ENCODE results near the gene NCK2. TPM values are rescaled to one million over a fixed set of nuclear protein-coding genes. Genes with fewer than 3 reads are reported as not detected.
A peak's percentile ranks its signal among the peaks of the same experiment; 100 is the strongest.
"Not testable (repeated sequence)": the region's sequence is repeated elsewhere in the genome, so short reads cannot be mapped to it uniquely, and the experiment has no call there.

NCK2 gene
- total RNA-seq, 4 donors from 2014 or later, result 59.8 to 130 (median 96.2) TPM

DNA sequence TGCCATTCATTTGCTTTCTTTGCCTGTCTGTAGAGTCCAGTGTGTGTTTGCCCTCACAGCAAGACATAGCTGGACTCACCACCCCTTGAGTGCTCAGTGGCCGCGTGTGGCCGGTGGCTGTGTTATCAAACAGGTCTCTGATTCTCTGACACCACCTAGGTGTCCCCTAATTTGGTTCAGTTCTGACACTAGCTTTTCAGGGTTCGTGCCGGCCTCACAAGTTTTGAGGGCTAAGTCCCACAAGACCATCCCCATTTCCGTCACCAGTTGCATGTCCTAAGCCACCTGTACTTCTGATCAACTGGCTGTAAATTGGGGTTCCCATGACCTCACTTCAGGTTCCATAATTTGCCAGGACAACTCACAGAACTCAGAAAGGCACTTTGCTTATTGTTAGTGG, 23.5 kb downstream of the NCK2 start:
- Histone ChIP-seq H3K9me3 (no peaks in the 10 kb centered on the region), H3K4me1 (peaks cover 25 to 44% (median 35%) of the 10 kb centered on the region in 4 donors), H3K27me3 (no peaks in the 10 kb centered on the region), H3K36me3 (peaks cover 0 to 12% (median 7%) of the 10 kb centered on the region in 4 donors), H3K4me3 (no peak overlapping the region), H3K27ac (replicated peaks in 1 of 4) (no peak overlapping the region)
- no peak for TF ChIP-seq EP300 (IDR thresholded peaks at IDR 0.05)
- TF ChIP-seq, protein P1, sequence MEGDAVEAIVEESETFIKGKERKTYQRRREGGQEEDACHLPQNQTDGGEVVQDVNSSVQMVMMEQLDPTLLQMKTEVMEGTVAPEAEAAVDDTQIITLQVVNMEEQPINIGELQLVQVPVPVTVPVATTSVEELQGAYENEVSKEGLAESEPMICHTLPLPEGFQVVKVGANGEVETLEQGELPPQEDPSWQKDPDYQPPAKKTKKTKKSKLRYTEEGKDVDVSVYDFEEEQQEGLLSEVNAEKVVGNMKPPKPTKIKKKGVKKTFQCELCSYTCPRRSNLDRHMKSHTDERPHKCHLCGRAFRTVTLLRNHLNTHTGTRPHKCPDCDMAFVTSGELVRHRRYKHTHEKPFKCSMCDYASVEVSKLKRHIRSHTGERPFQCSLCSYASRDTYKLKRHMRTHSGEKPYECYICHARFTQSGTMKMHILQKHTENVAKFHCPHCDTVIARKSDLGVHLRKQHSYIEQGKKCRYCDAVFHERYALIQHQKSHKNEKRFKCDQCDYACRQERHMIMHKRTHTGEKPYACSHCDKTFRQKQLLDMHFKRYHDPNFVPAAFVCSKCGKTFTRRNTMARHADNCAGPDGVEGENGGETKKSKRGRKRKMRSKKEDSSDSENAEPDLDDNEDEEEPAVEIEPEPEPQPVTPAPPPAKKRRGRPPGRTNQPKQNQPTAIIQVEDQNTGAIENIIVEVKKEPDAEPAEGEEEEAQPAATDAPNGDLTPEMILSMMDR (IDR thresholded peaks at IDR 0.05), result no peak
- TF ChIP-seq POLR2AphosphoS5 (IDR thresholded peaks at IDR 0.05), result no peak
- TF ChIP-seq POLR2A (IDR thresholded peaks at IDR 0.05; ENCODE audit: low read depth), result no peak
- DNase-seq (ENCODE audit: extremely low spot score), result no peak
- intact Hi-C loops (cut with DNase I), result no loop called here
- WGBS, result 82% methylated on average over 6 of the region's 6 CpGs

DNA sequence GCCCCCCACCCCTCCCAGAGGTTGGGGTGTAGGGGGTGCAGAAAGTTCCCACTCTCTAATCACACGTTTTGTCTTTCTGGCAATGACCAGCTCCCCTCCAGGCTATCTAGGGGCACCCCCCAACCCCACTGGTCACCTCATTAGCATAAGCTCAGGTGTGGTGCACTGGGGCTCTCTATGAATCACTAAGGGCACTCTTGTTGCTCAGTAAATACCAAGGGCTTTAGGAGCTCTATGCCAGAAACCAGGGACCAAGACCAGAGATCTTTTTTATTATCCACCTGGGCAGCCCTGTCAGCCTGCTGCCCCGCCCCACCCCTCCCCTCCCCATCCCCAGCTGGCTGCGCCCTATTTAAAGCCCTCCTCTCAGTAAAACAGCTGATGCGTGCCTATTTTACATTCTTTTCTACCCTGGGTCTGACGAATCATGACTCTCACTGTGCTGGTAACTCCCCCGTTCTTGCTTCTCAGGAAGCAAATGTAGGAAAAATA, 24.3 kb downstream of the NCK2 start:
- H3K4me1 ChIP-seq, result peaks cover 21 to 45% (median 36%) of the 10 kb centered on the region in 4 donors
- no peaks in the 10 kb centered on the region for H3K9me3 ChIP-seq
- H3K36me3 ChIP-seq, result peaks cover 0 to 14% (median 7%) of the 10 kb centered on the region in 4 donors
- WGBS, result 86% methylated on average over 6 of the region's 6 CpGs
- TF ChIP-seq EP300 (IDR thresholded peaks at IDR 0.05) (no peak), POLR2AphosphoS5 (IDR thresholded peaks at IDR 0.05) (no peak), POLR2A (IDR thresholded peaks at IDR 0.05; ENCODE audit: low read depth) (no peak)
- TF ChIP-seq, protein P1 (IDR thresholded peaks at IDR 0.05), result no peak
- no peak overlapping the region for H3K27ac ChIP-seq (replicated peaks in 1 of 4)
- intact Hi-C loops (cut with DNase I), result no loop called here
- no peaks in the 10 kb centered on the region for H3K27me3 ChIP-seq
- H3K4me3 ChIP-seq, result no peak overlapping the region
- DNase-seq (ENCODE audit: extremely low spot score), result no peak

DNA sequence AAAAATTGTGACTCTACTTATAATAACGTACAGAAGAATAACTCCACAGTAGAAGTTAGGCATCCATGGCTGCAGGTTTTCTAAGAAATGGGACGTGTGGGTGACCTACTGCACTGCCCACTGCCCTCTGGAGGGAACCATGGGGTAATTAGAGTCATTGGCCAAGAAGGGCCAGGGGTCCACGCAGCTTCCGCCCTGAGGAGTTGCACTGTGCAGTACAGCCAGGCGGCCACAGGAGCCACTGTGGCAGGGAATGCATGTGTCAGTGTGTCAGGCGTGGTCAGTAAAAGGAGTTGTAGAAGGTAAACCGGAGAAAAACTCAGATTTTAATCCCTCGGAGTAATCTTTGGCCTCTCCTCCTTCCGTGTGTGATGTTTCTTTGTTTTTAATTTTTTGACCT, 24.8 kb downstream of the NCK2 start:
- no peak for DNase-seq (ENCODE audit: extremely low spot score)
- H3K9me3 ChIP-seq, result no peaks in the 10 kb centered on the region
- H3K36me3 ChIP-seq, result peaks cover 0 to 14% (median 7%) of the 10 kb centered on the region in 4 donors
- intact Hi-C loops (cut with DNase I), result no loop called here
- TF ChIP-seq EP300 (IDR thresholded peaks at IDR 0.05) (no peak), POLR2AphosphoS5 (IDR thresholded peaks at IDR 0.05) (no peak)
- TF ChIP-seq, protein P1 (IDR thresholded peaks at IDR 0.05), result peak in 1 of 3 experiments; percentile 17
- no peaks in the 10 kb centered on the region for H3K27me3 ChIP-seq
- no peak overlapping the region for H3K27ac ChIP-seq (replicated peaks in 1 of 4)
- H3K4me1 ChIP-seq, result peaks cover 18 to 46% (median 38%) of the 10 kb centered on the region in 4 donors
- H3K4me3 ChIP-seq, result no peak overlapping the region
- 87% methylated on average over 9 of the region's 9 CpGs for WGBS

DNA sequence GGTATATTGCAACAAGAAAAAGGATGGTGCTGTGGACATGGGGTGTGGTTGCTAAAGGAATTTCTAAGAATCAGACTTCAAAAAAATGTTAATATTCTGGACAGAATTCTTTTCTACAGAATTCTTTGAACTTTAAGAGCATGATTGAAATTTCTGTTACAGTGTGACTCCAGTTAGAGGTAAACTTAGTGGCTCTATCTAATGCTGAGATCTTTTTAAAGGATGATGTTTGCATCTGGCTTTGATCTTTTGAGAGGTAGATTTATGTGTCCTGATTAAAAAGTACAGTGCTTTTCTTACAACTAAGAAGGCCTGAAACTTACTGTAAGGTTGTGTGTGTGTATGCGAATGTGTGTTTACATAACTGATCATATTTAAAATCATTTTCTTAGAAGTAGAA, 25.4 kb downstream of the NCK2 start:
- Histone ChIP-seq H3K27ac (replicated peaks in 1 of 4) (no peak overlapping the region), H3K27me3 (no peaks in the 10 kb centered on the region), H3K36me3 (peaks cover 0 to 14% (median 7%) of the 10 kb centered on the region in 4 donors), H3K9me3 (no peaks in the 10 kb centered on the region), H3K4me3 (no peak overlapping the region), H3K4me1 (peaks cover 21 to 52% (median 39%) of the 10 kb centered on the region in 4 donors)
- intact Hi-C loops (cut with DNase I), result no loop called here
- WGBS, result 88% methylated on average over 1 of the region's 1 CpG
- DNase-seq (ENCODE audit: extremely low spot score), result no peak
- TF ChIP-seq EP300 (IDR thresholded peaks at IDR 0.05) (no peak), POLR2AphosphoS5 (IDR thresholded peaks at IDR 0.05) (no peak), POLR2A (IDR thresholded peaks at IDR 0.05; ENCODE audit: low read depth) (no peak)
- TF ChIP-seq, protein P1 (IDR thresholded peaks at IDR 0.05), result no peak

DNA sequence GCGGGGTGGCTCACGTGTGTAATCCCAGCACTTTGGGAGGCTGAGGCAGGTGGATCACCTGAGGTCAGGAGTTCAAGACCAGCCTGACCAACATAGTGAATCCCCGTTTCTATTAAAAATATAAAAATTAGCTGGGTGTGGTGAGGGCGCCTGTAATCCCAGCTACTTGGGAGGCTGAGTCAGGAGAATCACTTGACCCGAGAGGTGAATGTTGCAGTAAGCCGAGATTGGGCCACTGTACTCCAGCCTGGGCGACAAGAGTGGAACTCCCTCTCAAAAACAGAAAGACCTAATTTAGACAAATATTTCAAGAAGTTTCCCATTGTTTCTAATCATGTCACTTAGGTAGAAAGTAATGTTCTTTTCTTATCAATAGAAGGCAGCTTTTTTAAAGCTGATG, 26.6 kb downstream of the NCK2 start:
- Histone ChIP-seq H3K36me3 (peaks cover 0 to 14% (median 7%) of the 10 kb centered on the region in 4 donors), H3K4me1 (peaks cover 26 to 61% (median 46%) of the 10 kb centered on the region in 4 donors), H3K27ac (replicated peaks in 1 of 4) (peak overlapping the region in 1 of 4 donors; percentile 15)
- H3K4me3 ChIP-seq; H3K27me3 ChIP-seq; DNase-seq (ENCODE audit: extremely low spot score); intact Hi-C loops (cut with DNase I); H3K9me3 ChIP-seq: not testable (repeated sequence)
- WGBS, result 86% methylated on average over 7 of the region's 7 CpGs
